Astrocyte (in vitro differentiated cells and primary cell): ENCODE data around the gene LMF1. TPM values are rescaled to one million over a fixed set of nuclear protein-coding genes. Genes with fewer than 3 reads are reported as not detected.

Experiments used
- DNase-seq: peaks from one replicate; pipeline ENCODE4 v3.0.0-alpha.2; 2010; ENCODE audit warnings: low read depth
- FAIRE-seq: peaks from 2 replicates; lab custom pipeline; 2011; peaks lifted over from hg19 to GRCh38; lab: Jason Lieb, UNC
- H2AFZ ChIP-seq: 2 replicates; pipeline ENCODE4 v1.6.0; 2012; ENCODE audit warnings: low read depth, low read length, inconsistent platforms
- H3K27ac ChIP-seq: 2 replicates; pipeline ENCODE4 v1.5.1; 2011; ENCODE audit warnings: low read depth, low read length, inconsistent platforms
- H3K27me3 ChIP-seq: 2 replicates; pipeline ENCODE4 v1.6.0; 2011; ENCODE audit warnings: low read length, inconsistent platforms; ENCODE audit not compliant: insufficient read depth
- H3K36me3 ChIP-seq: 2 replicates; pipeline ENCODE4 v1.5.1; 2011; ENCODE audit warnings: low read length, inconsistent platforms; ENCODE audit not compliant: insufficient read depth
- H3K4me1 ChIP-seq: 2 replicates; pipeline ENCODE4 v1.5.1; 2011; ENCODE audit warnings: low read length, inconsistent platforms; ENCODE audit not compliant: insufficient read depth
- H3K4me2 ChIP-seq: 2 replicates; pipeline ENCODE4 v1.6.0; 2012; ENCODE audit warnings: low read length, inconsistent platforms
- H3K4me3 ChIP-seq: 2 replicates; pipeline ENCODE4 v1.5.1; 2011; ENCODE audit warnings: low read depth, mild to moderate bottlenecking, low read length, inconsistent platforms; ENCODE audit not compliant: insufficient read depth
- H3K79me2 ChIP-seq: 2 replicates; pipeline ENCODE4 v1.6.0; 2012; ENCODE audit warnings: mild to moderate bottlenecking, low read length, inconsistent platforms; ENCODE audit not compliant: insufficient read depth
- H3K9ac ChIP-seq: 2 replicates; pipeline ENCODE4 v1.6.0; 2012; ENCODE audit warnings: mild to moderate bottlenecking, low read length, inconsistent platforms
- H3K9me3 ChIP-seq: 2 replicates; pipeline ENCODE4 v1.5.1; 2012; ENCODE audit warnings: low read depth, mild to moderate bottlenecking, low read length, inconsistent platforms; ENCODE audit not compliant: insufficient read depth
- H4K20me1 ChIP-seq: 2 replicates; pipeline ENCODE4 v1.6.0; 2012; ENCODE audit warnings: low read length, inconsistent platforms; ENCODE audit not compliant: insufficient read depth
- H3K27ac Mint-ChIP-seq: one replicate; pipeline ENCODE4 v1.8.0; 2021; ENCODE audit warnings: mild to moderate bottlenecking, mixed read lengths; ENCODE audit not compliant: unreplicated experiment
- H3K27me3 Mint-ChIP-seq: one replicate; pipeline ENCODE4 v1.8.0; 2021; ENCODE audit warnings: low read depth, mixed read lengths; ENCODE audit not compliant: unreplicated experiment
- H3K36me3 Mint-ChIP-seq: one replicate; pipeline ENCODE4 v1.8.0; 2021; ENCODE audit warnings: low read depth, mixed read lengths; ENCODE audit not compliant: unreplicated experiment
- H3K4me1 Mint-ChIP-seq: one replicate; pipeline ENCODE4 v1.8.0; 2021; ENCODE audit warnings: low read depth, mixed read lengths; ENCODE audit not compliant: unreplicated experiment
- H3K4me3 Mint-ChIP-seq: one replicate; pipeline ENCODE4 v1.8.0; 2021; ENCODE audit warnings: mild to moderate bottlenecking, moderate library complexity, mixed read lengths; ENCODE audit not compliant: unreplicated experiment
- H3K9me3 Mint-ChIP-seq: one replicate; pipeline ENCODE4 v1.8.0; 2021; ENCODE audit warnings: mild to moderate bottlenecking, mixed read lengths; ENCODE audit not compliant: unreplicated experiment
- CTCF ChIP-seq: IDR thresholded peaks from 2 replicates; pipeline ENCODE4 v1.5.1; 2011; ENCODE audit warnings: low read depth, mild to moderate bottlenecking, inconsistent platforms, low read length, moderate library complexity; ENCODE audit not compliant: insufficient read depth
- EZH2 ChIP-seq: IDR thresholded peaks from 2 replicates; pipeline ENCODE4 v1.6.1; 2012; ENCODE audit warnings: mild to moderate bottlenecking, low read length, inconsistent platforms; ENCODE audit not compliant: insufficient read depth
- total RNA-seq: library from RNA; stranded (reverse); gene quantifications from 2 replicates; pipeline ENCODE4 v1.2.1, GENCODE V29; 2021

The LMF1 gene
- total RNA-seq, 1 donor from 2014 or later: 12.6 TPM

DNA sequence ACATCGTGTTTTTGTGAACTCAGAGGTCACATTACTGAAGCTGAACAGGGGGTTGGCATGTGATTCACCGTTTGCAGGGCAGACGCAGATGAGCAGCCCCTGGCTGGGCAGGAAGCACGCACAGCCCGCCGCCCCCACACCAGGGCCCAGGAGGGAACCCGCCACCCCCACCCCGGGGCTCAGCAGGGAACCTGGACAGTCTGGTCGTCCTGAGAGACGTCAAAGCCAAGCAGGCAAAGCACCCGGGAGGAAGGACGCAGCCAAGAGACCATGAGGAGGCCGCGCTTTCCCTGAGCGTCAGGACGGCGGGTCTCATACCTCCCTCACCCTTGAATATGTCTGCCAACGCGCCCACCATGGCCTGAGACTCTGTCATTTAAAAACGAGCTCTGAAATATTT lies 60.6 kb downstream of the LMF1 start:
- Histone ChIP-seq H3K27ac (no peak overlapping the region), H3K9me3 (no peaks in the 10 kb centered on the region), H3K9ac (no peak overlapping the region), H3K36me3 (no peaks in the 10 kb centered on the region), H2AFZ (no peak overlapping the region), H3K27me3 (no peaks in the 10 kb centered on the region), H4K20me1 (no peaks in the 10 kb centered on the region), H3K4me2 (no peak overlapping the region), H3K4me3 (no peak overlapping the region), H3K79me2 (no peaks in the 10 kb centered on the region), H3K4me1 (no peaks in the 10 kb centered on the region)
- H3K27ac Mint-ChIP-seq: no peak overlapping the region
- peaks cover 7% of the 10 kb centered on the region for H3K9me3 Mint-ChIP-seq
- DNase-seq (no peak), FAIRE-seq (no peak)
- no peak overlapping the region for H3K4me3 Mint-ChIP-seq
- TF ChIP-seq EZH2 (no peak), CTCF (no peak)
- peaks cover 8% of the 10 kb centered on the region for H3K27me3 Mint-ChIP-seq
- H3K36me3 Mint-ChIP-seq: peaks cover 18% of the 10 kb centered on the region
- peaks cover 2% of the 10 kb centered on the region for H3K4me1 Mint-ChIP-seq

DNA sequence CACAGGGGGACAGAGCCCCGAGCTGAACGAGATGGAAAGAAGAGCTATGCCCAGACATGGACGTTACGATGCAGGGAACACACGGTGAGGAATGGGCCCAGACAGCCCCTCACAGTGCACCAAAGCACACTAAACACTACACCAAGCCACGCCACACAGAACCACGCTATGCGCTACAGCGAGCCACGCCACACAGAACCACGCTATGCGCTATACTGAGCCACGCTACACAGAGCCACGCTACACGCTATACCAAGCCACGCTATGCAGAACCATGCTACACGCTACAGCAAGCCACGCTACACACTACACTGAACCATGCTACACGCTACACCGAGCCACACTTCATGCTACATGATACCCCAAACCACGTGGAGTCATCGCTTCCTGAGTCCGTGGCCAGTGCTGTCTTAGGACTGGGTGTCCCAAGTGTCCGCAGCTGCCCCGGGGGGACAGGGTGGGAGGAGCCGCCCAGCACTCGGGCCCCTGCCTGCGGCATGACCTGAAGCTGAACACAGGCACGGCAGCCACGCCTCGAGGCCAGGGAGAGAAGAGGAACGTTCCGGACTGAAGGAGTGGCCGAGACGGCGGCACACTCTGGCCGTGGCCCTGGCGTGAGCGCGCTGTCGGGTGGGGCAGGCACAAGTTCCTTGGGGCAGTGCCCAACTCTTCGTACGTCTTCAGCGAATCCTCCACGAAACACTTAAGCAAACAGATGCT lies 61.3 kb downstream of the LMF1 start:
- peaks cover 5% of the 10 kb centered on the region for H3K9me3 Mint-ChIP-seq
- no peak overlapping the region for H3K4me3 ChIP-seq
- no peak overlapping the region for H3K4me2 ChIP-seq
- H3K36me3 ChIP-seq: no peaks in the 10 kb centered on the region
- H4K20me1 ChIP-seq: no peaks in the 10 kb centered on the region
- peaks cover 9% of the 10 kb centered on the region for H3K27me3 Mint-ChIP-seq
- peaks cover 19% of the 10 kb centered on the region for H3K36me3 Mint-ChIP-seq
- TF ChIP-seq EZH2 (no peak), CTCF (no peak)
- no peaks in the 10 kb centered on the region for H3K4me1 ChIP-seq
- H3K27me3 ChIP-seq: no peaks in the 10 kb centered on the region
- H2AFZ ChIP-seq: no peak overlapping the region
- H3K79me2 ChIP-seq: no peaks in the 10 kb centered on the region
- H3K9ac ChIP-seq: no peak overlapping the region
- H3K4me1 Mint-ChIP-seq: peaks cover 2% of the 10 kb centered on the region
- H3K27ac Mint-ChIP-seq: no peak overlapping the region
- no peaks in the 10 kb centered on the region for H3K9me3 ChIP-seq
- FAIRE-seq (no peak), DNase-seq (no peak)
- H3K27ac ChIP-seq: no peak overlapping the region
- no peak overlapping the region for H3K4me3 Mint-ChIP-seq

DNA sequence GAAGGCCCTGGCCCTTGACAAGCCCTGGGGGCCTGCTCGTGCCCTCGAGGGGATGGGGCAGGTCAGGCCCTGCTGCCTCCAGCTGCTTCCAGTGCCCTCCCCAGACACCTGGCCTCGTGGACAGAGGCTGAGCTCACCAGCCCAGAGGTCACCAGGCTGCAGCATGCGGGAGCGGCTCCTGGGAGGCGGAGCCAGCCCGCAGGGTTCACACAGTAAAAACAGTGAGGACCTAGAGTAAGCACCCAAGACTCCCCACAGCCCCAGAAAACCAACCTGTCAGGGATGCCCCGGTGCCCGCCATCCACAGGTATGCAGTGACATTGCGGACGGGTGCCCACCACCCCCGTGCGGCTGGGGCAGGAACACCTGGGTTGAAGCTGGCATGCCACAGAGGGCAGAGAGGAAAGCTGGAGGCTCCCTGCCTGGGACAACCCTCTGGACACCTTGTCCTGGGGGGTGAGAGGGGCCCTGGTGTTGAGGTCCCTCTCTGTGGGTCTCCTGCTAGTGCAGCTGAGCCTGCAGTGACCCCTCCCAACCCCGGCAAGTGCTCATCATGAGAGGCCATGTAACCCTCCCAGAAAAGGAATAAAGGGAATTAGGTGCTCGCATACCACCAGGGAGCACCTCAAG lies 62.1 kb downstream of the LMF1 start:
- FAIRE-seq: no peak
- H3K4me1 Mint-ChIP-seq: peaks cover 2% of the 10 kb centered on the region
- Histone ChIP-seq H3K36me3 (no peaks in the 10 kb centered on the region), H3K79me2 (no peaks in the 10 kb centered on the region), H3K4me3 (no peak overlapping the region), H3K4me1 (no peaks in the 10 kb centered on the region), H2AFZ (no peak overlapping the region), H3K4me2 (no peak overlapping the region), H3K9me3 (no peaks in the 10 kb centered on the region), H3K27ac (no peak overlapping the region), H4K20me1 (no peaks in the 10 kb centered on the region), H3K27me3 (no peaks in the 10 kb centered on the region), H3K9ac (no peak overlapping the region)
- H3K36me3 Mint-ChIP-seq: peaks cover 19% of the 10 kb centered on the region
- DNase-seq: no peak
- peaks cover 5% of the 10 kb centered on the region for H3K9me3 Mint-ChIP-seq
- TF ChIP-seq EZH2: no peak
- TF ChIP-seq CTCF: no peak
- H3K4me3 Mint-ChIP-seq: no peak overlapping the region
- no peak overlapping the region for H3K27ac Mint-ChIP-seq
- peaks cover 9% of the 10 kb centered on the region for H3K27me3 Mint-ChIP-seq
